Measurements from ENCODE around the gene SAPCD1.
A peak's percentile ranks its signal among the peaks of the same experiment; 100 is the strongest.

SAPCD1 gene

GRCh38 chr6:31732029-31732428, 30.4 kb upstream of the SAPCD1 start:
- H3K4me3 ChIP-seq (ENCODE audit: low read depth in 1 of 2, low read length in 2 of 2): no peak overlapping the region
- H3K27me3 ChIP-seq (ENCODE audit: low read depth, low read length): no peaks in the 10 kb centered on the region
- peaks cover 35 to 53% of the 10 kb centered on the region in 2 donors for H3K36me3 ChIP-seq (ENCODE audit: control insufficient read depth in 1 of 2, insufficient read depth in 2 of 2, low read length in 2 of 2)
- peaks cover 4 to 53% of the 10 kb centered on the region in 2 donors for H3K4me1 ChIP-seq (ENCODE audit: control insufficient read depth in 1 of 2, insufficient read depth in 2 of 2, low read length in 2 of 2)
- no peak overlapping the region for H3K27ac ChIP-seq (ENCODE audit: low read length)
- no peaks in the 10 kb centered on the region for H3K9me3 ChIP-seq (ENCODE audit: control insufficient read depth in 1 of 2, low read length in 2 of 2)

GRCh38 chr6:31733734-31734133, 28.7 kb upstream of the SAPCD1 start:
- Histone ChIP-seq H3K27ac (ENCODE audit: low read length) (peak overlapping the region; percentile 100), H3K4me1 (ENCODE audit: control insufficient read depth in 1 of 2, insufficient read depth in 2 of 2, low read length in 2 of 2) (peaks cover 4 to 44% of the 10 kb centered on the region in 2 donors), H3K4me3 (ENCODE audit: low read depth in 1 of 2, low read length in 2 of 2) (peak overlapping the region; percentile 92 to 100), H3K9me3 (ENCODE audit: control insufficient read depth in 1 of 2, low read length in 2 of 2) (no peaks in the 10 kb centered on the region), H3K36me3 (ENCODE audit: control insufficient read depth in 1 of 2, insufficient read depth in 2 of 2, low read length in 2 of 2) (peaks cover 35 to 47% of the 10 kb centered on the region in 2 donors), H3K27me3 (ENCODE audit: low read depth, low read length) (no peaks in the 10 kb centered on the region)

DNA sequence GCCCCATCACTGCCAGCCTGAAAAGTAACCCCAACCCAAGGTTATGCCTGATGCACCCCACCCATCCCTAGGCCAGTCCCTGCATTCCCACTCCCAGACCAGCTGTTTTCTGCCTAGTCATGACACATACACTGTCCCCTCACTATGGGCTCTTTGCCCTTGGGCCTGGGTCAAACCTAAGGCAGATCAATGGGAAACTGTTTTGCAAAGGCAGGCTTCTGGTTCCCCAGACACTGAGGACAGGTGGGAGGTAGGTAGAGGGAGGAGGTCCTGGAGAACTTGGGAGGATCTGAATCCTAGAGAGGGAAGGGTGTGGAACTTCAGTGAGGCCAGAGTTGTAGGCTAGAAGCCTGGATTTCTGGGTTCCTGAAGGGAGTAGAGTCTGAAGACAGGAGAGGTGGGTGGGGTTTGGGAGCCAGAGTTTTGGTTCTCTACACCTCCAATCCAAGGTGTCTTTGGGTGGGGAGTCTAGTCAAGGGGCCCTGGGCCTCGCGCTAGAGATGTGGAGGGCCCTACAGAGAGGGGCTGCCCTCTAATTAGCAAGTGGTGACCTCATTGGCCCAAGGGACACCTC, 28.1 kb upstream of the SAPCD1 start:
- Histone ChIP-seq H3K36me3 (ENCODE audit: control insufficient read depth in 1 of 2, insufficient read depth in 2 of 2, low read length in 2 of 2) (peaks cover 35 to 47% of the 10 kb centered on the region in 2 donors), H3K27me3 (ENCODE audit: low read depth, low read length) (no peaks in the 10 kb centered on the region), H3K4me3 (ENCODE audit: low read depth in 1 of 2, low read length in 2 of 2) (peak overlapping the region; percentile 92 to 100), H3K4me1 (ENCODE audit: control insufficient read depth in 1 of 2, insufficient read depth in 2 of 2, low read length in 2 of 2) (peaks cover 4 to 41% of the 10 kb centered on the region in 2 donors), H3K9me3 (ENCODE audit: control insufficient read depth in 1 of 2, low read length in 2 of 2) (no peaks in the 10 kb centered on the region), H3K27ac (ENCODE audit: low read length) (peak overlapping the region; percentile 100)

DNA sequence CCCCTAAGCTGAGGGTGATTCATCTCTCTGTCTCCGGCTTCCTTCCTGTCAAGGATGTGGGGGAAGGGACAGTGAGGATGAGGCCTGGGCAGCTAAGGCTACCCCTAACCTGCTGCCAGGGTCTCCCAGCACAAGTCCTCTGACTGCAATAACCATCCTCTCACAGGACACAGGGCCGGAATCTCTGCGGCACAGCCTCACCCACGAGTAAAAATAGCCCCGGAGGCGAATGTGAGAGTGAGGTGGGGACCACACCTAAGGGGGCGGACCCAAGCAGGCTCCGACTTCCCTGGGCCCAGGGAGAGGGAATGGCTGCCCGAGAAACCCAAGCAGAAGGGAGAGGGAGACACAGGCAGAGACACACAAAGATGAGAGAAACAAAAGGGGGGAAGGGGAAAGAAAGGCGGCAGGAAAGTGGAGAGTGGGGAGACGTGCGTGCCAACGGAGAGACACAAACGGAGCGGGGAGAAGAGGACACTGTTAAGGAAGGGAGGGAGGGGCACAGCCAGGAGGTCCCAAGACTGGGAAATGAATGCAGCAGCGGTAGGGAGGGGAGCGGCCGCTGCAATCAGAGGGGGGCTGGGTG, 27.5 kb upstream of the SAPCD1 start:
- H3K4me1 ChIP-seq (ENCODE audit: control insufficient read depth in 1 of 2, insufficient read depth in 2 of 2, low read length in 2 of 2): peaks cover 4 to 41% of the 10 kb centered on the region in 2 donors
- no peaks in the 10 kb centered on the region for H3K27me3 ChIP-seq (ENCODE audit: low read depth, low read length)
- H3K36me3 ChIP-seq (ENCODE audit: control insufficient read depth in 1 of 2, insufficient read depth in 2 of 2, low read length in 2 of 2): peaks cover 35 to 47% of the 10 kb centered on the region in 2 donors

DNA sequence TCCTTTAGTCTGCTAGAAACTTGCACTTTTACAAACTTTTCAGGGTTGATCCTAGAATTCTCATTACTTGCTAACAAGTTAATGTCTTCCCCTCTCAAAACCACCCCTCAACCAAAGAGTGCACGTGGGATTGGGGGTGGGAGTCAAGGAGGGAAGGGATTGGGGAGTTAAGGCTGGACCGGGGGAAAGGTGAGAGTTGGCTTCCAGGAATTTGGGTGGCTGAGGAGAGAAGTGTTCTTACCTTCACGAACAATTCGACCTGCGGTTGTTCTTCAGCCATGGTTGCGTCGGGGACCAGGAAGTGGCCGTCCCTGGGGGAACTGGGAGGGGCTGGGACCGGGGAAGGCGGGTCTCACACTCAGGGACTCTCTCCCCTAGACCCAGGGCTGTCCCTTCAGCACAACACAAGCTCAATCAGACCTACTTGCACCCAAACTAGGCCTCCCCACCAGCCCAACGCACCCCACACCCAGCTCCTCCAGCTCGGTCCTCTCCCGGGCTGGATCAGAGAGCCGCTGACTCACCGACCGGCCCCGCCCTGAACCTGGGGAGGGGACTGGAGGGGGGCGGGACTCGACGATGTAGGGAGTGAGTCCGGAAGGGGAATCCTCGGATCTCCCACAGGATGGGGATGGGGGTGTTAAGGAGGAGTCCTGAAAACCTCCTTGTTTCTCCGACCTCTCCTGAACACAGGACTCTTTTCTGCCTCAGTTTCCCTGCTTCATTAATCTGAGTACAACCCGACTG, 26.3 kb upstream of the SAPCD1 start, which contains the start of gene CLIC1:
TSS of gene CLIC1 (minus strand) at position 510 of the 747 bp plus-strand sequence. CDS start at position 280, 230 bp downstream.
- Histone ChIP-seq H3K4me3 (ENCODE audit: low read depth in 1 of 2, low read length in 2 of 2) (peak within 1 kb of the TSS; percentile 92 to 100), H3K4me1 (ENCODE audit: control insufficient read depth in 1 of 2, insufficient read depth in 2 of 2, low read length in 2 of 2) (peaks cover 4 to 40% of the 10 kb centered on the region in 2 donors), H3K36me3 (ENCODE audit: control insufficient read depth in 1 of 2, insufficient read depth in 2 of 2, low read length in 2 of 2) (peaks cover 29 to 42% of the 10 kb centered on the region in 2 donors), H3K27me3 (ENCODE audit: low read depth, low read length) (no peaks in the 10 kb centered on the region), H3K27ac (ENCODE audit: low read length) (peak within 1 kb of the TSS; percentile 100), H3K9me3 (ENCODE audit: control insufficient read depth in 1 of 2, low read length in 2 of 2) (no peaks in the 10 kb centered on the region)

More for the DNA sequence above, 27.5 kb upstream of the SAPCD1 start:
- Histone ChIP-seq H3K27ac (ENCODE audit: low read length) (peak overlapping the region; percentile 100), H3K4me3 (ENCODE audit: low read depth in 1 of 2, low read length in 2 of 2) (peak overlapping the region; percentile 92 to 100), H3K9me3 (ENCODE audit: control insufficient read depth in 1 of 2, low read length in 2 of 2) (no peaks in the 10 kb centered on the region)

DNA sequence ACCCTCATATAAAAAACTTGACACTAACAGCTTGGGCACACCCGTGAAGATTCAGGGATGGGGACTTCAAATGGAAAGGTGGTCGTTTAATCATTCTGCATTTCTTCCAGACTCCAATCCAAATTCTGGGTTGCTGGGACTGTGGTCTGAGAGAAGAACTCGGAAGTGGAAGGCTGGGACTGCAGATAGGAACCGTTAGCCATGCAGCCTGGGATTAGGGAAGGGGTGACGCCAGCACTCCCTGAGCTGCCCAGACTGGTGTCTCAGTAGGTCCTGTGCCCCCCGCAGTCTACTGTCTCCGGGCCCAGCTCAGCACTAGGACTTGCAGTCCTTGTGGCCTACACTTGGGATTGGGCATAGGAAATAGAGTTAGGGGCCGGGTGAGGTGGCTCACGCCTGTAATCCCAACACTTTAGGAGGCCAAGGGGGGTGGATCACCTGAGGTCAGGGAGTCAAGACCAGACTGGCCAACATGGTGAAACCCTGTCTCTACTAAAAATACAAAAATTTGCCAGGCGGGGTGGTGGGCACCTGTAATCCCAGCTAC, 25.6 kb upstream of the SAPCD1 start:
- no peaks in the 10 kb centered on the region for H3K27me3 ChIP-seq (ENCODE audit: low read depth, low read length)
- H3K9me3 ChIP-seq (ENCODE audit: control insufficient read depth in 1 of 2, low read length in 2 of 2): no peaks in the 10 kb centered on the region
- peaks cover 23 to 39% of the 10 kb centered on the region in 2 donors for H3K36me3 ChIP-seq (ENCODE audit: control insufficient read depth in 1 of 2, insufficient read depth in 2 of 2, low read length in 2 of 2)
- peaks cover 4 to 38% of the 10 kb centered on the region in 2 donors for H3K4me1 ChIP-seq (ENCODE audit: control insufficient read depth in 1 of 2, insufficient read depth in 2 of 2, low read length in 2 of 2)
- H3K27ac ChIP-seq (ENCODE audit: low read length): peak overlapping the region; percentile 100
- peak overlapping the region; percentile 92 to 100 for H3K4me3 ChIP-seq (ENCODE audit: low read depth in 1 of 2, low read length in 2 of 2)

DNA sequence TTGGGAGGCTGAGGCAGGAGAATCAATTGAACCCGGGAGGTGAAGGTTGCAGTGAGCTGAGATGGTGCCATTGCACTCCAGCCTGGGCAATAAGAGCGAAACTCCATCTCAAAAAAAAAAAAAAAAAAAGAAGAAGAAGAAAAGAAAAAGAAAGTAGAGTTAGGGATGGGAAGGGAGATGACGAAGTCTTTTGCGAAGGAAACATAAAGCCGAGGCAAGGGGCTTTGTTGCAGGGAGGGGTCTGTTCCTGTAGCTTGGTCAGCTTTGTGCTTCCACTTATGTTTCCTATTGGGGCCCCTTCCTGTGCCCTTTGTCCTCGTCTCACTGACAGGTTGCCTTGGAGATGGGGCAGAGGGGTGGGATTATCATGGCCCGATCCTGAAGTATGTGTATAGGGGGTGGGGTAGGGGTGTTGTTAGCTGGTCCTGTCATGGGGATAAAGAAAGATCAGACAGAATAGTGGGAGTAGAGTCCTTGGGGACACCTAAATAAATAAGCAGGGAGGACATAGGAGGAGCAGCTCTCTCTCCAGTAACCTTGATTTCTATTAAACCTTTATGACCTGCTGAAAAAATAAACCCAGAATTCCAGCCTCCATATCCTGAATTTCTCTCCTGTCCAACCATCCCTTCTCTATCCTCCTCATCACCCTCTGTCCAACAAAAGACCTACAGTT, 25.0 kb upstream of the SAPCD1 start:
- Histone ChIP-seq H3K4me3 (ENCODE audit: low read depth in 1 of 2, low read length in 2 of 2) (peak overlapping the region; percentile 27 to 92), H3K36me3 (ENCODE audit: control insufficient read depth in 1 of 2, insufficient read depth in 2 of 2, low read length in 2 of 2) (peaks cover 16 to 35% of the 10 kb centered on the region in 2 donors), H3K27me3 (ENCODE audit: low read depth, low read length) (no peaks in the 10 kb centered on the region), H3K27ac (ENCODE audit: low read length) (peak overlapping the region; percentile 100), H3K9me3 (ENCODE audit: control insufficient read depth in 1 of 2, low read length in 2 of 2) (no peaks in the 10 kb centered on the region), H3K4me1 (ENCODE audit: control insufficient read depth in 1 of 2, insufficient read depth in 2 of 2, low read length in 2 of 2) (peaks cover 4 to 32% of the 10 kb centered on the region in 2 donors)

DNA sequence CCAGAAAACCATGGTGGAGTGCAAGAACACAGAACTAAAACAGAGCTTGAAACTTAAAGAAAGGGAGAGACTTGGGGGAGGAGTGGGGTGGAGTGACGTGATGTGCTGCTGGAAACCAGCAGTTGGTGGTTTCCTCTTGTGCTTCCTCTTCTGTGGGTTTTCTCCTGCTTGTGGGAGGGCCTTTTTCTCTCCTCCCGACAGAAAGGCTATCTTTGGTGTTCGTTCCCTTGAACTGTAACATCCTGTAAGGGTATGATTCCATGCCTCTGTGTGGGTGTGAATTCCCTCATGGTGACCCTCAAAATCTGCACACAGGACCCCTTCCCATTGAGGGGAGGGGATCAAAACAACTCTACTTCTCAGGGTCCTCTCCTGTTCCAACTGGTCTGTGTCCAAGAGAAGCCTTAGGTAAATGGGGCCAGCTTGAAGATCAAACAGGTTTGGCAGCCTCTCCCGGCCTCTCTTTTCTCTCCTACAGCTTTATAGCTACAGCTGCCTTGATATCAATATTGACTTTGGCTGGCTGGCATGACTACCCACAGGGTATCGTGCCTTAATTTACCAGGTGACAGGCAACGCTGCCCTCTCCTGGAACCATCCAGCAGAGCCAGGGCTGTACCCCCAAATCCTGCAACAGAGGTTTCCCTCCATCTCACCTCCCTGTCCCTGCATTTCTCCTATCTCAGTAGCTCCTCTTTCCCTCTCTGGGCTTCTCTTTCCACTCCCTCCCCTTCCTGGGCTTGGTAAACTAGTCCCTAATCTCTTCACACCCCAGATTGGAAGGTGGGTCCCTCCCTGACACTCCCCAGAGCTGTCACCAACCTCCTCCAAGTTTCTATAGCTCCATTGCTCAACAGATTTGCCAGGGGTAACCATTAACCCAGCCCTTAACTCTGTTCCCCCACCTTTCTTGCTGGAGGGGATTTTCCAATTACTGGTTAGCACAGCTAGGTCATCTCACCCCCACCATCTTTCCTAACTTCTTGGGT, 24.2 kb upstream of the SAPCD1 start:
- no peaks in the 10 kb centered on the region for H3K9me3 ChIP-seq (ENCODE audit: control insufficient read depth in 1 of 2, low read length in 2 of 2)
- H3K36me3 ChIP-seq (ENCODE audit: control insufficient read depth in 1 of 2, insufficient read depth in 2 of 2, low read length in 2 of 2): peaks cover 12 to 28% of the 10 kb centered on the region in 2 donors
- no peaks in the 10 kb centered on the region for H3K27me3 ChIP-seq (ENCODE audit: low read depth, low read length)
- H3K4me1 ChIP-seq (ENCODE audit: control insufficient read depth in 1 of 2, insufficient read depth in 2 of 2, low read length in 2 of 2): peaks cover 4 to 28% of the 10 kb centered on the region in 2 donors
- H3K27ac ChIP-seq (ENCODE audit: low read length): peak overlapping the region; percentile 100
- peak overlapping the region; percentile 19 to 27 for H3K4me3 ChIP-seq (ENCODE audit: low read depth in 1 of 2, low read length in 2 of 2)

- peak within 1 kb of the TSS; percentile 100 for H3K27ac ChIP-seq (ENCODE audit: low read length)
Measured at GRCh38 chr6:31739639-31740396, 22.6 kb upstream of the SAPCD1 start, which contains the start of gene MSH5. TSS of gene MSH5 (plus strand) at chr6:31740005. CDS start at chr6:31740467, 462 bp downstream.

More at GRCh38 chr6:31739639-31740396, 22.6 kb upstream of the SAPCD1 start, which contains the start of gene MSH5:
- no peaks in the 10 kb centered on the region for H3K27me3 ChIP-seq (ENCODE audit: low read depth, low read length)
- H3K36me3 ChIP-seq (ENCODE audit: control insufficient read depth in 1 of 2, insufficient read depth in 2 of 2, low read length in 2 of 2): peaks cover 0 to 16% of the 10 kb centered on the region in 2 donors
- peak within 1 kb of the TSS; percentile 68 to 94 for H3K4me3 ChIP-seq (ENCODE audit: low read depth in 1 of 2, low read length in 2 of 2)
- no peaks in the 10 kb centered on the region for H3K9me3 ChIP-seq (ENCODE audit: control insufficient read depth in 1 of 2, low read length in 2 of 2)
- H3K4me1 ChIP-seq (ENCODE audit: control insufficient read depth in 1 of 2, insufficient read depth in 2 of 2, low read length in 2 of 2): peaks cover 0 to 12% of the 10 kb centered on the region in 2 donors

Data from muscle layer of duodenum (tissue), 2 donors.